ENCODE measurements around the gene RNF144A.

GRCh38 chr2:6923319-6923718 lies 6.1 kb downstream of the RNF144A start:
- TF ChIP-seq CTCF (IDR thresholded peaks at IDR 0.05; ENCODE audit: poor library complexity): no peak
- TF ChIP-seq EZH2 (IDR thresholded peaks at IDR 0.05; ENCODE audit: borderline replicate concordance): no peak
- no peak for TF ChIP-seq EZH2phosphoT487 (IDR thresholded peaks at IDR 0.05; ENCODE audit: low read depth, severe bottlenecking, unreplicated experiment)
